ENCODE measurements around the gene UBE2S. TPM values are rescaled to one million over a fixed set of nuclear protein-coding genes. Genes with fewer than 3 reads are reported as not detected.

Gene UBE2S
- total RNA-seq, 2 donors from 2014 or later = 10.3 to 49.9 TPM

GRCh38 chr19:55362174-55362989 lies 45.2 kb downstream of the UBE2S start:
- Histone ChIP-seq H3K4me1 (replicated peaks) (no peaks in the 10 kb centered on the region), H3K27me3 (replicated peaks; ENCODE audit: insufficient read depth) (no peaks in the 10 kb centered on the region), H3K36me3 (no peaks in the 10 kb centered on the region), H3K4me3 (no peak overlapping the region), H3K27ac (no peak overlapping the region), H3K9me3 (no peaks in the 10 kb centered on the region)
- DNase-seq (ENCODE audit: low spot score) = no peak
- intact Hi-C loops (cut with DNase I) = no loop called here
- WGBS = 82% methylated on average over 37 of the region's 38 CpGs
- no peak for TF ChIP-seq POLR2AphosphoS5 (IDR thresholded peaks at IDR 0.05)
- no peak for TF ChIP-seq POLR2A (IDR thresholded peaks at IDR 0.05)

GRCh38 chr19:55360902-55361301 lies 46.7 kb downstream of the UBE2S start:
- 95% methylated on average over 16 of the region's 16 CpGs for WGBS
- no peaks in the 10 kb centered on the region for H3K27me3 ChIP-seq (replicated peaks; ENCODE audit: insufficient read depth)
- DNase-seq (ENCODE audit: low spot score) = no peak
- intact Hi-C loops (cut with DNase I) = no loop called here
- H3K4me1 ChIP-seq (replicated peaks) = no peaks in the 10 kb centered on the region
- H3K27ac ChIP-seq = no peak overlapping the region
- TF ChIP-seq POLR2AphosphoS5 (IDR thresholded peaks at IDR 0.05) = no peak
- no peak for TF ChIP-seq POLR2A (IDR thresholded peaks at IDR 0.05)
- TF ChIP-seq CTCF (IDR thresholded peaks at IDR 0.05) = no peak
- no peaks in the 10 kb centered on the region for H3K9me3 ChIP-seq
- H3K36me3 ChIP-seq = no peaks in the 10 kb centered on the region
- no peak overlapping the region for H3K4me3 ChIP-seq

- Histone ChIP-seq H3K4me1 (replicated peaks) (no peaks in the 10 kb centered on the region), H3K27ac (no peak overlapping the region), H3K4me3 (no peak overlapping the region), H3K27me3 (replicated peaks; ENCODE audit: insufficient read depth) (no peaks in the 10 kb centered on the region), H3K9me3 (no peaks in the 10 kb centered on the region), H3K36me3 (no peaks in the 10 kb centered on the region)
- TF ChIP-seq POLR2A (IDR thresholded peaks at IDR 0.05) (no peak), POLR2AphosphoS5 (IDR thresholded peaks at IDR 0.05) (no peak), CTCF (IDR thresholded peaks at IDR 0.05) (no peak)
- 67% methylated on average over 31 of the region's 32 CpGs for WGBS
- intact Hi-C loops (cut with DNase I) = no loop called here
- DNase-seq (ENCODE audit: low spot score) = no peak
Observed at GRCh38 chr19:55358943-55359908, 48.4 kb downstream of the UBE2S start.

GRCh38 chr19:55358493-55358892 lies 49.1 kb downstream of the UBE2S start:
- TF ChIP-seq CTCF (IDR thresholded peaks at IDR 0.05) = no peak
- no peak for TF ChIP-seq POLR2A (IDR thresholded peaks at IDR 0.05)
- TF ChIP-seq POLR2AphosphoS5 (IDR thresholded peaks at IDR 0.05) = no peak
- Histone ChIP-seq H3K27ac (no peak overlapping the region), H3K27me3 (replicated peaks; ENCODE audit: insufficient read depth) (no peaks in the 10 kb centered on the region), H3K9me3 (no peaks in the 10 kb centered on the region), H3K36me3 (no peaks in the 10 kb centered on the region), H3K4me1 (replicated peaks) (peaks cover 2% of the 10 kb centered on the region), H3K4me3 (no peak overlapping the region)
- DNase-seq (ENCODE audit: low spot score) = no peak
- intact Hi-C loops (cut with DNase I) = no loop called here
- WGBS = 90% methylated on average over 19 of the region's 19 CpGs

- Histone ChIP-seq H3K27ac (no peak overlapping the region), H3K36me3 (no peaks in the 10 kb centered on the region), H3K4me3 (no peak overlapping the region), H3K4me1 (replicated peaks) (peaks cover 5% of the 10 kb centered on the region), H3K27me3 (replicated peaks; ENCODE audit: insufficient read depth) (peaks cover 3% of the 10 kb centered on the region), H3K9me3 (no peaks in the 10 kb centered on the region)
- DNase-seq (ENCODE audit: low spot score) = no peak
- intact Hi-C loops (cut with DNase I) = no loop called here
- TF ChIP-seq POLR2AphosphoS5 (IDR thresholded peaks at IDR 0.05) = no peak
- no peak for TF ChIP-seq CTCF (IDR thresholded peaks at IDR 0.05)
- TF ChIP-seq POLR2A (IDR thresholded peaks at IDR 0.05) = no peak
- 28% methylated on average over 12 of the region's 13 CpGs for WGBS
Observed at GRCh38 chr19:55355213-55355821, 52.3 kb downstream of the UBE2S start.
